T-helper 9 cell (primary cell): Measurements from ENCODE around the gene PCNX1.
"Not testable (repeated sequence)": the region's sequence is repeated elsewhere in the genome, so short reads cannot be mapped to it uniquely, and the experiment has no call there.

Experiments used
- DNase-seq: peaks from one replicate; pipeline ENCODE4 v3.0.0-alpha.2; 2020

The PCNX1 gene

GRCh38 chr14:71094722-71095121, 187.5 kb downstream of the PCNX1 start:
- DNase-seq = no peak

- no peak for DNase-seq
These were observed 189.7 kb downstream of the PCNX1 start for GRCh38 chr14:71096947-71097346.

- no peak for DNase-seq
These were observed 196.6 kb downstream of the PCNX1 start for GRCh38 chr14:71103662-71104484.

GRCh38 chr14:71105177-71105576, 197.9 kb downstream of the PCNX1 start:
- DNase-seq = no peak

- DNase-seq = no peak
These were observed 200.7 kb downstream of the PCNX1 start for GRCh38 chr14:71107921-71108320.

- no peak for DNase-seq
These were observed 201.3 kb downstream of the PCNX1 start for GRCh38 chr14:71108398-71109119.

- DNase-seq = no peak
These were observed 206.1 kb downstream of the PCNX1 start for GRCh38 chr14:71113376-71113775.

GRCh38 chr14:71114565-71114964, 207.3 kb downstream of the PCNX1 start:
- DNase-seq = no peak

GRCh38 chr14:71115306-71115705, 208.0 kb downstream of the PCNX1 start:
- DNase-seq = no peak

GRCh38 chr14:71115821-71116567, 208.7 kb downstream of the PCNX1 start:
- DNase-seq = no peak

GRCh38 chr14:71116568-71117122, 209.4 kb downstream of the PCNX1 start:
- DNase-seq = no peak

GRCh38 chr14:71117839-71118743, 210.8 kb downstream of the PCNX1 start:
- no peak for DNase-seq

- no peak for DNase-seq
These were observed 211.8 kb downstream of the PCNX1 start for GRCh38 chr14:71119075-71119474.

GRCh38 chr14:71119832-71120231, 212.6 kb downstream of the PCNX1 start:
- no peak for DNase-seq

- DNase-seq = no peak
These were observed 213.7 kb downstream of the PCNX1 start for GRCh38 chr14:71121001-71121400.

- no peak for DNase-seq
These were observed 214.5 kb downstream of the PCNX1 start for GRCh38 chr14:71121711-71122110.

GRCh38 chr14:71122866-71123565, 215.8 kb downstream of the PCNX1 start:
- DNase-seq = no peak

- no peak for DNase-seq
These were observed 216.4 kb downstream of the PCNX1 start for GRCh38 chr14:71123579-71124135.

GRCh38 chr14:71129716-71130490, 222.6 kb downstream of the PCNX1 start:
- DNase-seq = not testable (repeated sequence)

- no peak for DNase-seq
These were observed 223.4 kb downstream of the PCNX1 start for GRCh38 chr14:71130491-71131179.
